ENCODE data around the gene KIAA1586.

The KIAA1586 gene

DNA sequence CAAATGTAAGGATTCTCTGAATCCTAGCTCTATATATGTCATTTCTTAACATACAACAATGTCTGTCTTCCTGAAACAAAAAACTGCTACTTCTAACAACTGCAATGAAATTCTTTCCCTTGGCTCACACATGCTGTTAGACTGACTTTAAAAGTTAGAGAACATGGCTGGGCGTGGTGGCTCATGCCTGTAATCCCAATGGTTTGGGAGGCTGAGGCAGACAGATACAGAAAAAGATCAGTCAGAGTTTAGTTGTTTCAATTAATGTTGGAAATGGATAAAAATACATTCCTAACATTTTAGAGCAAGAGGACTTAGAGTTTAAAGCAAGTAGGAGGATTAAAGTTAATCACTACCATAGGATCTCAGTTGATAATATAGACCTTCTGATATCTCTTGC, 28.7 kb upstream of the KIAA1586 start:
- no peak overlapping the region for H3K27ac ChIP-seq
- TF ChIP-seq, protein P1, sequence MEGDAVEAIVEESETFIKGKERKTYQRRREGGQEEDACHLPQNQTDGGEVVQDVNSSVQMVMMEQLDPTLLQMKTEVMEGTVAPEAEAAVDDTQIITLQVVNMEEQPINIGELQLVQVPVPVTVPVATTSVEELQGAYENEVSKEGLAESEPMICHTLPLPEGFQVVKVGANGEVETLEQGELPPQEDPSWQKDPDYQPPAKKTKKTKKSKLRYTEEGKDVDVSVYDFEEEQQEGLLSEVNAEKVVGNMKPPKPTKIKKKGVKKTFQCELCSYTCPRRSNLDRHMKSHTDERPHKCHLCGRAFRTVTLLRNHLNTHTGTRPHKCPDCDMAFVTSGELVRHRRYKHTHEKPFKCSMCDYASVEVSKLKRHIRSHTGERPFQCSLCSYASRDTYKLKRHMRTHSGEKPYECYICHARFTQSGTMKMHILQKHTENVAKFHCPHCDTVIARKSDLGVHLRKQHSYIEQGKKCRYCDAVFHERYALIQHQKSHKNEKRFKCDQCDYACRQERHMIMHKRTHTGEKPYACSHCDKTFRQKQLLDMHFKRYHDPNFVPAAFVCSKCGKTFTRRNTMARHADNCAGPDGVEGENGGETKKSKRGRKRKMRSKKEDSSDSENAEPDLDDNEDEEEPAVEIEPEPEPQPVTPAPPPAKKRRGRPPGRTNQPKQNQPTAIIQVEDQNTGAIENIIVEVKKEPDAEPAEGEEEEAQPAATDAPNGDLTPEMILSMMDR (IDR thresholded peaks at IDR 0.05) = no peak
- TF ChIP-seq ZFX (IDR thresholded peaks at IDR 0.05; ENCODE audit: borderline replicate concordance) = no peak

DNA sequence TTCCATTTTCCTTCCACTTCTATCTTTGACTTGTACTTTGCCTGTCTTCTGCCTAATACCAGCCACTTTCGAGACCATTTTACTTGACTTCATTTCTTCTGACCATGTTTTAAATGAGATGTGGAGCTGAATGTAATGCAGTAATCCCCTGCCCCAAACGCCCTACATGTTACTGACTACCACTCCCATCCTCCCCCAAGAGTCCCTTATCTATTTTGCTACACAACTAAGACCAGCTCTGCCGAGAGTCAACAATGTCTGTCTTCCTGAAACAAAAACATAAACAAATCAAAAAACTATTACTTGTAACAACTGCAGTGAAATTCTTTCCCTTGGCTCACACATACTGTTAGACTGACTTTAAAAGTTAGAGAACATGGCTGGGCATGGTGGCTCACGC, 27.1 kb upstream of the KIAA1586 start:
- TF ChIP-seq ZFX (IDR thresholded peaks at IDR 0.05; ENCODE audit: borderline replicate concordance) = no peak
- TF ChIP-seq, protein P1 (IDR thresholded peaks at IDR 0.05) = no peak
- no peak overlapping the region for H3K27ac ChIP-seq

DNA sequence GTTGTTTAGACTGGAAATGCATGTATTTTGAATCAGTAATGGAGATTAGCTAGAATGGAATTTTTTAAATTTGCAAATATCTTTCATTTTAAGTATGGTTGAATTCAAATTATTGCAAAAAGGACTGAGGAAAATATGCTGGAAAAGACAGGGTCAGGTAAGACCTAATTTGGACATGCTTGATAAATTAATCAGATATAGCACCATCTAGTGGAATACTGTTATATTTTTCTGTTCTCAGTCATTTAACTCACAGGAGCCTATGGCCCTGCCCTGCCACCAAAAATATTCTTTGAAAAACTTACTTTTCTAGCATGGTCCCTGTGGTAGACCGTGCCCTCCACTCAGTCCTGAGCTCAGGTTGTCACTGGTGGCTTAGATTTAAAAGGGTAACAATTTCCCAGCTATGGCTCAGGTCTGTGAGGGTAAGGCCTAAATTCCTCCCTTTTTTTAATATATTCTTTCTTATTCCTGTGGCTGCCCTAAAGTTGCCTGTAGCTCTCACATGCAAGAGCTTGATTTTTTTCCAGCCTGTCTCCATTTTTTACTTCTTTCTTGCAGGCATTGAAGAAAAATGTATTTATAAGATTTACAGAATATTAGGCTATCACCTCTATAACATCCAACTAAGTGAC, 25.3 kb upstream of the KIAA1586 start:
- TF ChIP-seq ZFX (IDR thresholded peaks at IDR 0.05; ENCODE audit: borderline replicate concordance) = no peak
- TF ChIP-seq, protein P1 (IDR thresholded peaks at IDR 0.05) = peak; percentile 77
- H3K27ac ChIP-seq = no peak overlapping the region

DNA sequence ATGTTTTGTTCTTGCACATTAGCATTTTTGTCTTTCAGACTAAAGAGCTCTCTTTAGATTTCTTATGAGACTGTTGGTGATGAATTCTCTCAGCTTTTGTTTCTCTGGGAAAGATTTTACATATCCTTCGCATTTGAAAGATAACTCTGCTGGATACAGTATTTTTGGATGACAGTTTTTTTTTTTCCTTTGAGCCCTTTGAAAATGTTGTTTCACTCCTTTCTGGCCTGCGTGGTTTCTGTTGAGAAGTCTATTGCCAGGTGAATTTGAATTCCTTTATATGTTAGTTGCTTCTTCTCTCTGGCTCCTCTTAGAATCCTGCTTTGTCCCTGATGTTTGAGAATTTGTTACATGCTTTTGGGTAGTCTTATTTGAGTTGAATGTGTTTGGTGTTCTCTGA, 22.2 kb upstream of the KIAA1586 start:
- TF ChIP-seq, protein P1 (IDR thresholded peaks at IDR 0.05) = no peak
- TF ChIP-seq ZFX (IDR thresholded peaks at IDR 0.05; ENCODE audit: borderline replicate concordance) = no peak
- H3K27ac ChIP-seq = no peak overlapping the region

DNA sequence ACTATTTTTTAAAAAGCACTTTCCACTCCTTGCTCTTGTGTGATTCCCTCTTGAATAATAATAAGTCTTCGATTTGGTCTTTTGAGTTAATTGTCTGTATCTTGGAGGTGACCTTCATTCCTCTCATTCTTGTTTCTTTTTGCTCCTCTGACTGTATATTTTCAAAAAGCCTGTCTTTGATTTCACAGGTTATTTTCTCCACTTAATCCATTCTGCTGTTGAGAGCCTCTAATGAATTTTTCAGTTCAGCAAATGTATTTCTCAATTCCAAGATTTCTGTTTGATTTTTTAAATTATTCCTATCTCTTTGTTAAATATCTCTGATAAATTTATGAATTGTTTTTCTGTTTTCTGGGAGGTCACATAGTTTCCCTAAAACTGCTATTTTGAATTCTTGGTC, 21.7 kb upstream of the KIAA1586 start:
- no peak for TF ChIP-seq ZFX (IDR thresholded peaks at IDR 0.05; ENCODE audit: borderline replicate concordance)
- TF ChIP-seq, protein P1 (IDR thresholded peaks at IDR 0.05) = no peak
- no peak overlapping the region for H3K27ac ChIP-seq

DNA sequence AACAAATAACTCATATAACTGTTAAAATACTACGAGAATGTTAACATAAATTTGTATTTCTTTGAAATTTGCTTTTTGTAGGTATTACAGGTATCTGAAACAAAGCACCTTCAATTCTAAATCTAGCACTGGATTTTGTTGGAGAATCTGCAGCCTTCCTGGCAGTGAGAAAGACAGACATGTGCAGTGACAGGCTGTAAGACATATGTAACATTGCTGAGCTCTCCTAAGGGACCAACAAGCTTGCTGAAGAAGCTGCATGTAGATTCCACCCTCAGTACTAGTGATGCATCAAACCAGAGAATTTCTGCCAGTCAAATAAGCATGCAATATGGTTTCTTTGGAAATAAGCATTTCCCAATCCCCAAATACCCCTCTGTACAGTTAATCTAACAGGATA, 20.5 kb upstream of the KIAA1586 start:
- TF ChIP-seq ZFX (IDR thresholded peaks at IDR 0.05; ENCODE audit: borderline replicate concordance) = no peak
- TF ChIP-seq, protein P1 (IDR thresholded peaks at IDR 0.05) = no peak
- no peak overlapping the region for H3K27ac ChIP-seq

DNA sequence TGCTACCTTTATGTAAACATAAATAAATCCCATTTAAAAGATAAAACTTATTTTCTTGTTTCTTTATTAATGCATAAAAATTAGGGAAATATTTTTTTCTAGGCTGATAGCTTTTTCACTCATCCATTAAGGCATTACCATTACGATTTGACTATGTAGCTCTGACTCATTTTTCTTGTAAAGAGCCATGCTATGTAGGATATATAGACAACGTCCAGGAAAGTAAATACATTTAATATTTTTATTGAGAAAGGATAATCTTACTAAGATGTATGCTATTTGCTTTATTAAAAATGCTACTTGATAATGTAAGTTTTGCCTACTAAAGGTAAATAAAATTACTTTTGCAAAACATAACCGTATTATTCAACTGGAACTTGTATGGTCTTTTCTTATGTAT, 19.2 kb upstream of the KIAA1586 start:
- TF ChIP-seq ZFX (IDR thresholded peaks at IDR 0.05; ENCODE audit: borderline replicate concordance) = no peak
- TF ChIP-seq, protein P1 (IDR thresholded peaks at IDR 0.05) = no peak
- H3K27ac ChIP-seq = no peak overlapping the region
